ENCODE measurements around the gene PIK3CD. TPM values are rescaled to one million over a fixed set of nuclear protein-coding genes. Genes with fewer than 3 reads are reported as not detected.

Gene PIK3CD
- total RNA-seq, 2 experiments from 2014 or later = 13.6 to 37.1 TPM

DNA sequence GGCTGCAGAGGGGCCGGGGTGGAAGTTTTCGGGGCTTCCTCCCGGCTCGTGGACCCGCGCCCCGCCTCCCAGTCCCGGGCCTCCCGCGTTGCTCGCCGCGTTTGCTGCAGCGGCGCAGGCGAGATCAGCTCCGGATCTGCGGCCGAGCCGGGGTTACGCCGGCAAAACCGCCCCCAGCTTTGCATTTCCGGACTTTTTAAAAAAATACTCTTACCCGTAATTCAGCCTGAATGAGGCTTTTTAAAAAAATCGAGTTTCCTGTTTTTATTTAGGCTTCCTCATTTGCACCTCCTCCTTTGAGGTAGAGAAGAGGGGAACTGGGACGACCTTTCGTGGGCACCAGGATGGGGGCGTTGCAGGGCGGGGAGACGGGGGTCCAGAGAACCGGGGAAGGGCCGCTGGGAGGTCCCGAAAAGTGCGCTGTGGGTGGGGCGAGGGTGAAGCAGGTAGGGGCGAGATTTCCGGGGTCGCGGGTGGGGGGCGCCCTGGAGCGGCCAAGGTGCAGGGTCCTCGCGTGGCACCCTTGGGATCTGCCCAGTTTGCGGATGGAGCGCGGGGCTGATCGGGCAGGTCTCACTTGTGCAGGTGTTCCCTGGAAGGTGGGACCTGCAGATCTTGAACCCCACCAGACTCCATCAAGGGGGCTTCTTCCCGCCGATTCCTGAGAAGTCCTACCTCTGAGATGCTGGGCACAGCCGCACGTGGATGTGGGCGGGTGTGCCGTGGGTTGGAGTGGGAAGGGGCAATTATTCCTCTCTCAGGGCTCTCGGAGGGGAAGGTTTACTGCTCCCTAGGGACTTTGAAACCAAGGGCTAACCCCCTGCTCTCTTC lies 1.1 kb downstream of the PIK3CD start:
- peak overlapping the region; percentile 86 for H3K4me2 ChIP-seq (ENCODE audit: low read length)
- H3K9me3 ChIP-seq (ENCODE audit: low read length) = no peaks in the 10 kb centered on the region
- no peak for TF ChIP-seq EZH2phosphoT487 (IDR thresholded peaks at IDR 0.05; ENCODE audit: borderline replicate concordance, low read depth, low read length)
- TF ChIP-seq, protein P1, sequence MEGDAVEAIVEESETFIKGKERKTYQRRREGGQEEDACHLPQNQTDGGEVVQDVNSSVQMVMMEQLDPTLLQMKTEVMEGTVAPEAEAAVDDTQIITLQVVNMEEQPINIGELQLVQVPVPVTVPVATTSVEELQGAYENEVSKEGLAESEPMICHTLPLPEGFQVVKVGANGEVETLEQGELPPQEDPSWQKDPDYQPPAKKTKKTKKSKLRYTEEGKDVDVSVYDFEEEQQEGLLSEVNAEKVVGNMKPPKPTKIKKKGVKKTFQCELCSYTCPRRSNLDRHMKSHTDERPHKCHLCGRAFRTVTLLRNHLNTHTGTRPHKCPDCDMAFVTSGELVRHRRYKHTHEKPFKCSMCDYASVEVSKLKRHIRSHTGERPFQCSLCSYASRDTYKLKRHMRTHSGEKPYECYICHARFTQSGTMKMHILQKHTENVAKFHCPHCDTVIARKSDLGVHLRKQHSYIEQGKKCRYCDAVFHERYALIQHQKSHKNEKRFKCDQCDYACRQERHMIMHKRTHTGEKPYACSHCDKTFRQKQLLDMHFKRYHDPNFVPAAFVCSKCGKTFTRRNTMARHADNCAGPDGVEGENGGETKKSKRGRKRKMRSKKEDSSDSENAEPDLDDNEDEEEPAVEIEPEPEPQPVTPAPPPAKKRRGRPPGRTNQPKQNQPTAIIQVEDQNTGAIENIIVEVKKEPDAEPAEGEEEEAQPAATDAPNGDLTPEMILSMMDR (conservative IDR thresholded peaks at IDR 0.05; ENCODE audit: low read length) = peak; percentile 59
- peak overlapping the region; percentile 70 for H3K4me3 ChIP-seq (ENCODE audit: low read depth, low read length, poor library complexity, severe bottlenecking)
- H3K27ac ChIP-seq (ENCODE audit: low read depth, low read length, poor library complexity, severe bottlenecking) = peak overlapping the region; percentile 42
- H4K20me1 ChIP-seq (ENCODE audit: insufficient read depth, low read length) = no peaks in the 10 kb centered on the region
- POLR2A ChIA-PET = interaction anchor here (0.5 to 0.9 kb wide), 10 partner anchors 14 to 1140 kb away, joined by 3 to 8 read pairs (median 3); no protein-coding TSS in a partner anchor
- no TSS peak for BruUV-seq (replicated peaks)
- H2AFZ ChIP-seq (ENCODE audit: low read length) = peak overlapping the region; percentile 90
- no peaks in the 10 kb centered on the region for H3K36me3 ChIP-seq (ENCODE audit: insufficient read depth, low read length)
- no peaks in the 10 kb centered on the region for H3K9me2 ChIP-seq (ENCODE audit: insufficient read depth, low read length)
- intact Hi-C loops (cut with micrococcal nuclease; ENCODE audit: unreplicated experiment) = loop anchor here (1.0 kb wide), 1 partner anchor 25 kb away; no protein-coding TSS in a partner anchor
- CTCF ChIA-PET (ENCODE audit: unreplicated experiment) = no interaction called here
- H3K4me1 ChIP-seq (ENCODE audit: insufficient read depth, low read length, poor library complexity, severe bottlenecking) = peaks cover 51% of the 10 kb centered on the region
- no peaks in the 10 kb centered on the region for H3K79me2 ChIP-seq (ENCODE audit: insufficient read depth, low read depth, low read length)
- DNase-seq (ENCODE audit: low spot score) = peak; percentile 80

DNA sequence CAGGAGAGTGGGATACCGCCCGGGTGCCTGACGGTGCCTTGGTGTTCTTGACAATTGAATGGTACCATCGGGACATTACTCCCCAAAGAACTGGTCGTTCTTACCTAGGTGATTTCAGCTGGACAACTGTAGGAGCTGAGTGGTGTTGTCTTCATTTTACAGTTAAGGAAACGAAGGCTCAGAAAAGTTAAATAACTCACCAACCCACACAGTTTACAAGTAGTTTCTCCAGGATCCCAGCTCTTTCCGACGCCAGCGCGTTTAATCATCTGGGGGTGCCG lies 1.6 kb downstream of the PIK3CD start:
- Histone ChIP-seq H3K9me3 (ENCODE audit: low read length) (no peaks in the 10 kb centered on the region), H2AFZ (ENCODE audit: low read length) (peak overlapping the region; percentile 90; the same call in 1 of the 2 replicates), H3K79me2 (ENCODE audit: insufficient read depth, low read depth, low read length) (no peaks in the 10 kb centered on the region), H3K4me1 (ENCODE audit: insufficient read depth, low read length, poor library complexity, severe bottlenecking) (peaks cover 51% of the 10 kb centered on the region), H3K36me3 (ENCODE audit: insufficient read depth, low read length) (no peaks in the 10 kb centered on the region), H3K4me3 (ENCODE audit: low read depth, low read length, poor library complexity, severe bottlenecking) (peak overlapping the region; percentile 70), H3K4me2 (ENCODE audit: low read length) (peak overlapping the region; percentile 86), H4K20me1 (ENCODE audit: insufficient read depth, low read length) (no peaks in the 10 kb centered on the region), H3K27ac (ENCODE audit: low read depth, low read length, poor library complexity, severe bottlenecking) (peak overlapping the region; percentile 42), H3K9me2 (ENCODE audit: insufficient read depth, low read length) (no peaks in the 10 kb centered on the region)
- no TSS peak for BruUV-seq (replicated peaks)
- POLR2A ChIA-PET = interaction anchor here (0.6 to 1.6 kb wide), 10 partner anchors 24 to 1141 kb away, joined by 3 to 8 read pairs (median 3); no protein-coding TSS in a partner anchor
- intact Hi-C loops (cut with micrococcal nuclease; ENCODE audit: unreplicated experiment) = no loop called here
- no peak for TF ChIP-seq EZH2phosphoT487 (IDR thresholded peaks at IDR 0.05; ENCODE audit: borderline replicate concordance, low read depth, low read length)
- TF ChIP-seq, protein P1 (conservative IDR thresholded peaks at IDR 0.05; ENCODE audit: low read length) = no peak
- CTCF ChIA-PET (ENCODE audit: unreplicated experiment) = interaction anchor here (1.2 kb wide), 1 partner anchor 39 kb away, joined by 3 read pairs; no protein-coding TSS in a partner anchor
- no peak for DNase-seq (ENCODE audit: low spot score)
